OCI-LY7 (cell line): Measurements from ENCODE around the gene TULP4.

Source experiments
- CTCF ChIP-seq: fragments of 200-600 bp; sonication (generic); conservative IDR thresholded peaks from 2 replicates; pipeline ENCODE4 v1.5.1; 2014; ENCODE audit warnings: mild to moderate bottlenecking, antibody characterized with exemption, low read length, moderate library complexity, mixed read lengths
- EZH2phosphoT487 ChIP-seq: fragments of 200-600 bp; sonication (generic); IDR thresholded peaks from 2 replicates; pipeline ENCODE4 v1.6.1; 2018; ENCODE audit warnings: low read depth, borderline replicate concordance, mild to moderate bottlenecking, mixed run types, antibody characterized with exemption, low read length, moderate library complexity, mixed read lengths

- TF ChIP-seq CTCF (no peak), EZH2phosphoT487 (no peak)
Measured at GRCh38 chr6:158416883-158417759, 104.9 kb downstream of the TULP4 start.
